GM19463 (cell line): ENCODE results near the gene LPCAT1.
"Not testable (repeated sequence)": the region's sequence is repeated elsewhere in the genome, so short reads cannot be mapped to it uniquely, and the experiment has no call there.

Experiments used
- ATAC-seq: cut with Tn5 transposase; IDR thresholded peaks from one replicate; pipeline ENCODE4 v1.9.1; 2021; ENCODE audit warnings: mild to moderate bottlenecking, moderate library complexity; ENCODE audit not compliant: unreplicated experiment

LPCAT1 gene

DNA sequence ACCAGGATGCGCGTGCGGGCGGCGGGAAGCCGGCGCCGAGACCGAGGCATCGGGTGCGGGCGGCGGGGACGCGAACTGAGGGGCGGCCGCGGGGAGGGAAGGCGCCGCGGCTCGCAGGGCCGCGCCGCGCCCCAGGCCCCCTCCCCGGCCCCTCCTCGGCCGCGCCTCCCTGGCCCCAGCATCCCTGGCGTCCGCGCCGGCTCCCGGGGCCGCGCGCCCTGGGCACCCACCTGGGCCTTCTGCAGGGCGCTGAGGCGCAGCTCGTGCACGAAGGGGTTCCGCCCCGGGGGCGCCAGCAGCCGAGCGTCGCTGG is 324 bp downstream of the LPCAT1 start:
- peak; percentile 33 for ATAC-seq

DNA sequence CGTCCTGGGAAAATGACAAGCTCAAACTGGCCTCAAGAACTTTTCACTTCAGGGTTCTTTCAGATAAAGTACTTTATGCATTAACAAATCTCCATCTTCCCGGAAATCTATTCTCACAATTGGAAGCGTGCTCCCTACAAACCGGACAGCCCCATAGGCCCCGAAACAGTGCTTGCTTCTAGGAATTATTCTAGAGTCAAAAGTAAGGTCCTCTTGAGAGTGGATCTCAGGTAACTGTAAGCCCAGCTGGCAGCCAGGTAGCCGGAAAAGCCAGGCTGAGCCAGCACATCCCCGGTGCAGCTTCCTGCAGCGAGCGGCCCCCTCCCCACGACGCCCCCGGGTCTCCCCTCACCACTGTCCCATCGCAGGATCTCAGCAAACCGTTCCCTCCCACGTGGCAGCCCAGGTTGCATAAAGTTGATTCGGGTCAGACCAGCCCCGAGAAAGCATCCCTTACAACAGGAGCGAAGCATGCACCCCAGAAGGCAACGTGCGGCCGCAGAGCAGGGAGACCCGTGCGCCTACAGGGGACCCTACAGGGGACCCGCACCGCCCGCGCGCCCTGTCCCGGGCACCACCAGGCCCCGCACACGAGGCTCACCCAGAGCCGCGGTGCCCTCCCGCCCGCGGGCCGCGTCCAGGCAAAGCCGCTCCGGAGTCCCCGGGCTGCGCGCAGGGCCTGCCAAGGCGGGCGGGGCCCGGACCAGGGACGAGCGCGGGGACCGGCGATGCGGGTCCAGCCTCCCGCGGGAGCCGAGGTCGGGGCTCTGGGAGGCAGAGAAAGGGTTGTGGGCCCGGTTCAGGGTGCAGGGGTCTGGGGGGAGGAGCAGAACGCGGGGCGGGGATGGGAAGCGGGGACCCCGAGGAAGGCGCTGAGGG is 920 bp downstream of the LPCAT1 start:
- ATAC-seq = no peak

DNA sequence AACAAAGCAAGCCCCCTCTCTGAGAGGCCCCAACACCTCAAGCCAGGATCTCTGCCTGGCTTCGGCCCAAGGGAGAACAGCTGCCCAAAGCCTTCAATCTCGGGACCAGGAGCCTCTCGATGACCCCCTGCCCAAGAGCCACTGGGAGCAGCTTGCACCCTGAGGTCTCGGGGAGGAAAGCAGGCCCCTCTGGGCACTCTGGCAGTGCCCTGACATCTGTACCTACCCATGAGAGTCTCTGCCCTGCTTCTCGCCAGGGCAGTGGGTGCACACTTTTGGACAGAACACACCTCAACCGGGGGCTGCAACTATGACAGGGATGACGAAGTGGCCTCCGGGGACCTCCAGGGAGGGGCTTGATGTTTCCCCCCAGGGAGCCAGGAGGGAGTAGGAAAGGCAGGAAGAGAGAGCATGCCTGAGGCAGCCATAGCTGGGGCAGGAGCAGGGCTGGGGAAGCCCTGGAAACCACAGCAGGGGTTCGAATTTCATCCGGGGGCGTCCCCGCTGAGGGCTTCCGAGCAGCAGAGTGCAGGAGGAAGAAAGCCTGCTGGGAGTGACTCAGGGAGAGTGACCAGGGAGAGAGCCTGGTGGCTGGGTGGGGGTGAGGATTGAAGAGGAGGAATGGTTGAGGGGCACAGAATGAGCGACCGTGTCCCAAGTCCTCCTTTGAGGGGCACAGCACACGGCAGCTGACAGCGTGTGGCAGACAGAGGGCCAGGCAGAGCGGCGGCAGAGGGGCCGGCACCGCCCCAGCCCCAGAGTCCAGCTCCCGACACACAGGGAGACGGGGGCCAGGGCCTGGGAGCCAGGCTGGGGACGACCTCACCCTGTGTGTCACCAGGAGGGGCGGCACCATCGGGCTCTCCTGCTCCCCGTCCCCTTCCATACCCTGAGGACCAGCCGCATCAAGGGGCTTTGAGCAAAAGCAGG is 1.8 kb downstream of the LPCAT1 start:
- ATAC-seq = peak; percentile 17

DNA sequence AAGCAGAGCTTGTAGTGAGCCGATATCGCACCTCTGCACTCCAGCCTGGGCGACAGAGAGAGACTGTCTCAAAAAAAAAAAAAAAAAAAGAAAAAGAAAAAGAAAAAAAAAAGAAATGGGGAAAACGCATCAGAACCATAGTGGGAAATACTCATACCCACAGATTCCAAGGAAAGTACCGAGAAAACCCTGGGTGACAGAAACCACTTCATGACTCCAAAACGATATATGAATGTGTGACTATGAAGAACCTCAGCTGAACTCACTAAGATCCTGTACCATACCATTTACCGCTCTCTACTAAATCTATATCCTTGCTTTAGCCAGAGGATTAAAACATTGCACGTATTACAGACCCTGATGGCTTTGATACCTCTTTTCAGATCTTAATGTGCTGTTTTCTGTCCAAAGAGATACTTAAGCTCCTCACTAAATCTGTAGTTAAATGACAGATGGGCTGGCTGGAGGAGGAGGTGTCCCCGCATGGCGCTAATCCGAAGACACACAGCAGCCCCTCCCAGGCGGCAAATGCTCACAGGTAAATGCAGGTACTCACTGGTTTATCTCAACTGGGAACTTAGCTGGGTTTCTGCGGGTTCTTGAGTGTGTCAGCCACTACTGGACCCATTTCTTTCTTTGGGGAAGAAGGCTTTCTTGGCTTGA is 2.8 kb downstream of the LPCAT1 start:
- no peak for ATAC-seq

DNA sequence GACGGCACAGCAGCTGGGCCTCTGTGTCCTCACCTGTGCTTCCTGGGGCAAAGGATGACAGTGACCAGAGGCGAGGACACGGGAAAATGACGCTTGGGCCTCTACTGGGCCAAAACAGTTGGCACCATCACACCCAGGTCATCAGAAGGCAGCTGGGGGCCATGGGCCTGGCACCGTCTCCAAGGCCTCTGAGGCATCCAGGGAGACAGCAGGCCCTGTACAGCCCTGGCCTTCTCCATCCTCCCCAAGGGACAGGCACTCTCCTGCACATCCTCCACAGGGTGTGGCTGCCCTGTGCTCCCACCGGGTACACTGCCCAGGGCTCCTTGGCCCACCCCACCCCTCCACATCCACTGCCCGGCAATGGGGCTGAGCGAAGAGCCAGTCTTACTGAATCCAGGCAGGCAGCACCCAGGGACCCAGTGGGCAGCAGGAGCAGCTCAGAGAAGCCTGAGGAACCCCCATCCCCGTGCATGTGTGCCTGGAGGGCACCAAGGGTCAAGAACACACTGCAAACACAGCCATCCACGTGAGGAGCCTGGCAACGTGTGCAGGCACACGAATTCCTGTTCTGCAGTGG is 4.0 kb downstream of the LPCAT1 start:
- no peak for ATAC-seq

DNA sequence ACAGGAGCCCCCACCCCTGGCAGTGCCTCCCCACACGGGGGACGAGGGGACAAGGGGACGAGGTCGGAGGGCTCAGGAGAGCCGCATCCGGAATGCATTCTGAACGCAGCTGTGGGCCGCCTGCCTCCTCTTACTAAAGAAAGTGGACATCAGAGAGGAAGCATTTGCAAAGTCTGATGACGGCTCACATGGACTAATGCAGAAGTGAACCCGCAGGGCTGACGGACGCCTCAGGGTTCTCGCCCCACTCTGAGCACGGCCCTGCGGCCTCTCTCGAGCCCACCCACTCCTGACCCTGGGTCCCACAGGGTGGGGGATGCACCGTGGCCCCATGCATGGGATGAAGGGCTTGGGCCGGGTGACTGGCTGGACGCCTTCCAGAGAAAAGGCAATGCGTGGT is 5.9 kb downstream of the LPCAT1 start:
- ATAC-seq = no peak

DNA sequence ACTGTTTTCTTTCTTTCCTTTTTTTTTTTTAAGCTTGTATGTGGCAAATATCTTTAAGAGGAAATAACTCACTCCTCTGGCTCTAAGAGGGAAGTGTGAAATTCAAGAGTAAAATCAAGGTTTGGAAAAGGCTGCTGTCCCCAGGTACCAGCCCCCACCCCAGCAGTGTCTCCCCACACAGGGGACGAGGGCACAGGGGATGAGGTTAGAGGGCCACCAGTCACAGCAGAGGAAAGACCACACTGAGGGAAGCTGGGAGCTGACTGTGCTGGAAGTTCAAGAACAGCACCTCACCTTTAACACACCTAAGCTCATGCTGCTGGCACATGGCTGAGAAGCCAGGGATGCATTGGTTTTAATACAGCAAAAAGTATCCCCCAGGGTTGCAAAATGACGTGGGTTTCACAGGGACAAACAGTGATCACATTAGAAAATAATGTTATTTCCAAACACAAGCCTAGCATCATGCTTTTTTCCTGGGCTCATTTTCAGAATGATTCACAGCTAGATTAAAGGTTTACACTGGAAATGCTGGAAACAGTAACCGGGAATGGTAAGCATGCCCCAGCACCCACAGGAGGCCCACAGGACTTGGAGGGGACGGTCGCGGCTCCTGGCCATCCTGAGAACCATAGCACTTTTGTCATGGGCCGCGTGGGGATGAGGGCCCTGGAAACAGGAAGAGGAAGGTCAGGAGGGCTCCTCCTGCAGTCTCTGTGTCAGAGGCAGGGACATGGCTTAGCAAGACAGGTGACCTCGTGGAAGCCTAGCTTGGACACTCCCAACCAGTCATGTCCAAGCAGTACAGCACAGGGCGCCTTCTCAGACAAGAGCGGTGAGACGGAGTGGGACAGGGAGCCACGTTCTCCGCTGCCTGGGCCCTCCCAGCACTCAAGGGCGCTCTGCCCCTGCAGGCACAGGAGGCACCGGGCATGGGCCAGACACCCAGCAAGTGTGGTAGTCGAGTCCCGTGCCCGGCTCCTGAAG is 6.9 kb downstream of the LPCAT1 start:
- no peak for ATAC-seq

DNA sequence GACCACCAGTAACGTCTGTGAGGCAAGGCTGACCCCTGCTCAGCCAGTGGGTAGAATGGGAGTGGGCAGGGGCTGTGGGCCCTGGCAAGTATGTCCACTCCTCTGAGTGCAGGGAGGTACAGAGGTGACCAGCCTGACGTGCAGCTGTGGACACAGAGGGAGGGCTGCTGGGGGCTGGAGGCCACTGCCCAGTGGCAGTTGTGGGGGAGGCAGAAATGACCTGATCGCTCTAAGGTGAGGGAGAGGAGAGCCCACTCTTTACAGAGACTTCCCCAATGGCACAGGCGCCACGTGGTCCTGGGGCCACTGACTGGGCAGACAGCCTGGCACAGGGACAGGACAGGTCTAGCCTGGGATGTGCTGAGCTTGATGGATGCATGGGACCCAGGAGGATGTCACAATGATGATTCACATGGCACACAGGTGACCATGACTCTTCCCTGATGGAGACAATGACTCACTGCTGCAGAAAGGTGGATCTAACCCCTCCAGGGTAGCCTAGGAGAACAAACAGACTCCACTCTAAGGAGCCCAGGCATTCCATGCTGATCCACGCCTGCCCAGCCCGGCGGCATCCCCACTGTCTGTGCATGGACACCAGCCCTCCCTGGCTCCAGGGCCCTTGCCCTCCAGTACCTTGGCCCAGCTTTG is 7.7 kb downstream of the LPCAT1 start:
- no peak for ATAC-seq

DNA sequence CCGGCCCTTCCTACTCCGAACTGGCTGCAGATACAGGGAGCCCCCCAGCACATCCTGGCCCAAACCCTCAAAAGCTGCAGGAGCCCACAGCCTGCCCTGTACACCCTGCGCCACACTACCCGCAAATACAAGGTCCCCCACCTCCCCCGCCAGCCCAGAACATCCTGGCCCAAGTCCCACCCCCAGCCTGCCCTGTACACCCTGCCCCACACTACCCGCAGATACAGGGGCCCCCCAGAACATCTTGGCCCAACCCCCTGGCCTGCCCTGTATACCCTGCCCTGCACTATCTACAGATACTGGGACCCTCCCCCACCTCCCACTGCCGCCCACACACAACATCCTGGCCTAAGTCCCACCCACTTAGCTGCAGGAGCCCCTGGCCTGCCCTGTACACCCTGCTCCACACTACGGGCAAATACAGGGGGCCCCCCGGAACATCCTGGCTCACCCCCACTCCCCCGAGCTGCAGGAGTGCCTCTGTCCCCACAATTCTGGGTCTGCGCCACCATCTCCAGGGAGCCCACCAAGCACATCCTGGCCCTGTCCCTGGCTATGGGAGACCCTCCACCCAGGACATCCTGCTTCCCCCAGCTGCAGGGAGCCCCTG is 8.3 kb downstream of the LPCAT1 start:
- no peak for ATAC-seq

DNA sequence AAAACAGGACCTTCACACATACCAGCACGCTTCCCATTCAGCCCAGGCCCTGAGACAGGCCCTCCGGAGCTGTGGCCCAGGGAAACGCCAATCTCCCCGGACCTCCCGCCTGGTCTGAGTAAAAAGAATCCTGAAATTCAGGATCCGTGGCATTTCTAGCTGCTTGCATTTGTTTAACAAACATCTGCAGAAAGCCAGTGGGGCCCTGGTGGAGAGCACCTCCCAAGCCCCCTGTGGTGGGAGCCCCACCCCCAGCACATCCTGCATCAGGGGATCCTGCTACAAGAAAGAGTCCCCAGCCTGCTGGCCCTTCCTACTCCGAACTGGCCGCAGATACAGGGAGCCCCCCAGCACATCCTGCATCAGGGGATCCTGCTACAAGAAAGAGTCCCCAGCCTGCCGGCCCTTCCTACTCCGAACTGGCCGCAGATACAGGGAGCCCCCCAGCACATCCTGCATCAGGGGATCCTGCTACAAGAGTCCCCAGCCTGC is 8.9 kb downstream of the LPCAT1 start:
- not testable (repeated sequence) for ATAC-seq

DNA sequence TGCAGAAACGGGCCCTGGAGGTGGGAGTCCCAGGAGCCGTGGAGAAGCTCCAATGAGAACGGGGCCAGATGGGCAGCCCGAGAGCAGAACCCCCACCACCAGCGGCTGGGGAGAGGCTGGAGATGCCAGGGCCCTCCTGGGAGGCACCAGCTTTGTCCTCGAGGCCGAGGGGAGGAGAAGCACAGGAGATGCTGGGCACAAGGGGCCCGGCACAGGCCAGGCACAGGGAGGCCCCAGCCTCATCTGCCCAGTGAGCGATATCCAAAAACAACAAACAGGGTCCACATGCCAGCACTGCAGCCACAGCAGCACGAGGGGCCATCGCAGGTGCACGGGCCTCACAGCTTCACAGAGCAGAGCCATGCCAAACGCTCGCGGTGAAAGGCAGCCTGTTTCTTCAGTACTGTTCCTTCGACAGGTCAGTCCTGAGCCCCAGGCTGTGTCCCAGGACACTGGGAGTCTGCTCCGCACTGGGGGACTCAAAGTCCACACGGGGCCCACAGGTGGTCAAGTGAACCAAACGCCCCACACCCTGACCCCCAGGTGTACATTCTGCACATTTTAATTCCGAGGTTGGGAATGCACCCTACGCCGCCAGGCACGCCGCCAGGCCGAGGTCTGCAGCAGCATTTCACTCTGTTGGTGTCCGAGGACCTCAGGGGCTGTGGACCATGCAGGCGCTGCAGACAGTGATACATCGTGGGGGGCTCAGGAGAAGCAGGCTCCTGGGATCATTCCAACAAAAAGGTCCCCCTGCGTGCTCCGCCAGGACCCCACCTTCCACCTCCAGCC is 9.5 kb downstream of the LPCAT1 start:
- ATAC-seq = no peak

DNA sequence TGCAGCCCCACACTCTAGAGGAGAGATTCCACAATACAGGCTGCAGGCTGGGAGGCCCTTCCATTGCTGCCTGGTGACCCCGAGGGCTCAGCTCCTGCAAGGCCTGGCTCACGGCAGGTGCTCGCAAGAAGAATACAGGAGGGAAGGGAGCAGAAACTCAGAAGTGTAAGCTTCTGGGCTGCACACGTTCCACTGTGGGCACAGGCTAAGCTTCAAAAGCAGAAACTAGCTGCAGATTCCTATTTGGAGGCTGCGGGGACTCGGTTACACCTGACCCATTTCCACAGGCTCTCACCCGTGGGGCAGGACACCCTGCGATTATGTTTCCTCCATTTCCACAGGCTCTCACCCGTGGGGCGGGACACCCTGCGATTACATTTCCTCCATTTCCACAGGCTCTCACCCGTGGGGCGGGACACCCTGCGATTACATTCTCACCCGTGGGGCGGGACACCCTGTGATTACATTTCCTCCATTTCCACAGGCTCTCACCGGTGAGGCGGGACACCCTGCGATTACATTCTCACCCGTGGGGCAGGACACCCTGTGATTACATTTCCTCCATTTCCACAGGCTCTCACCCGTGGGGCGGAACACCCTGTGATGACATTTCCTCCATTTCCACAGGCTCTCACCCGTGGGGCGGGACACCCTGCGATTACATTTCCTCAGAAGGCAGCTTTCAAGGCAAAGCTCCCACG is 10.3 kb downstream of the LPCAT1 start:
- ATAC-seq = no peak

DNA sequence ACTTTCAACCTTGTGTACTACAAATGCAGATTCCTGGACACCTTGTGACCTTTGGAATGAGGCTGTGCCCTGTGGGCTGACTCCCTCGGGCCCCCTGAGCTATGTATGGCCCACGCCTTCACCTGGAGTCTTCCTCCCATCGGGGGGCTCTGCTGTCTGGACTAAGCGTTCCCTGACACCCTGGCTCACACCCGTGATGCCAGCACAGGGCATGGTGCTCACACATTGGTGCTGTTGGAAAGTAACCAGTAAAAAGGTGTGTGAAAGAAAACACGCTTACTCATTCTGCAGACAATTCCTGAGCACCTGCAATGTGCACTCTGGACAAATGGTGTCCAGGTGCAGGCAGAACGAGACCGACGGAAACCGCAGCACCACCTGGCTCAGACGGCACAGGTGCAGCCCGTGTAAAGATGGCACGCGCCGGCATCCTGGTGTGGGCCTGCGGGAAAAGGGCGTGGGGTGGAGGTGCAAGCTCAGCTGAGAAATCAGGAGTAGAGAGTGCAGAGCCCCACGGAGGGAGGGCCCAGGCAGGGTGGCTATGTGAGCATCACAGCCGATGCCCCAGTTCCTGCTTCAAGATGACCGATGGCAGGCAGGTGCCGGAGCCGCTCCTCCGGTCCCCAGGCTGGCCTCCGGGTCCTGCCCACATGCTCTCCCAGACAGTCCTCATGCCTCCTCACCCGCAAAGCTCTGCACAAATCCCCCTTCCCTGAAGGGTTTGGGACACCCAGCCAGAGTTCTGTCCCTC is 11.0 kb downstream of the LPCAT1 start:
- no peak for ATAC-seq

DNA sequence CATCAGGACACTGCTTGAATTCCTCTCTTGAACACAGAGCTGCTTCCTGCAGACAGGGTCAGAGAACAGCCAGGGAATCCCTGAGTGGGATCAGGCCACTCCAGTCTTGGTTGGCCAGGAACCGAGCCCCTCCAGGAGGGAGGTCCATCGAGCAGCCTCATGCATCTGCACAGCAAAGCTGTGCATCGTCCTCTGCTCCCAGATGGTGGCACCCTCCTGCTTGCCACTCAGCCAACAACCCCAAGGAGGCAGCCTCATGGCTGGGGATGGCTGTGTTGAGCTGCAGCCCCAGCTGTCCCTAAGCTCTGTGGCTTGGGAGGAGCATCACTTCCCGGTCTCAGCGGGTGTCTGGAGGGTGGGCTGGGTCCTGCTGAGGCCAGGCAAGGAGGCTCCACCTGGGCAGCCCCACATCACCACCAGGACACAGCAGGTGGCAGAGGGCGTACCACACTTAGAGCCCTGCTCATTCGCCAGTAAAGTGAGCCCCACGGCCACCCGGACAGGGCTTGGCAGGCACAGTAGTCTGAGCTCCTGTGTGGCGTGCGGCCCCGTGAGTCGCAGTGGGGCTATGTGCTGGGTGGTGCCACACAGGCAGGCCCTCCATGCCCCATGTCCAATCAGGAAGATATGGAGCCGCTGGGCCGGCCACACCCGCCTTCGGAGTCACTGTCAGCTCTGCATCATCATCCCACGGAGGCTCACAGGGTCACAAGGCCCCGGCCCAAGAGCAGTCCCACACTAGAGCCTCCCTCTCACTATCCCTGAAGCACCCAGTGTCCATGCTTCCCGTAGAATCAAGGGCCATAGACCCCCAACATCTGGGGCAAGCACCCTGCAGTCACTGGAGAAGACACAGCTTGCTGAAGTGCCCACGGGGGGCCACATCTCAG is 11.9 kb downstream of the LPCAT1 start:
- ATAC-seq = no peak

DNA sequence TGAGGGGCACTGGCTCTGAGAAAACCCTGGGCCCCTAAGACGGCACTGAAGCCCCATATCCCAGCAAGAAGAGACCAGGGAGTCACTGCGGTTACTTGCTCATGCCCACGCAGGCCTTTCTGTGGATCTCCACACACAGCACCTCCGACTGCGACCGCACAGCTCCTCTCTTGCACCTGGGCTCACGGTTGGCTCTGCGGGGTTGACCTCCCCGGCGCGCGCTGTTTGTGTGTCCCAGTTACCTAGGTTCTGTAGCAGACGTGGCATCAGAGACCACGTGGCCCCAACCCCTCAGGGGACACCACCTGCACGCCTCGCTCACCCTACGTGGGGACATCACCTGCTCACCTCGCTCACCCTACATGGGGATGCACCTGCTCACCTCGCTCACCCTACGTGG is 12.7 kb downstream of the LPCAT1 start:
- ATAC-seq = no peak

DNA sequence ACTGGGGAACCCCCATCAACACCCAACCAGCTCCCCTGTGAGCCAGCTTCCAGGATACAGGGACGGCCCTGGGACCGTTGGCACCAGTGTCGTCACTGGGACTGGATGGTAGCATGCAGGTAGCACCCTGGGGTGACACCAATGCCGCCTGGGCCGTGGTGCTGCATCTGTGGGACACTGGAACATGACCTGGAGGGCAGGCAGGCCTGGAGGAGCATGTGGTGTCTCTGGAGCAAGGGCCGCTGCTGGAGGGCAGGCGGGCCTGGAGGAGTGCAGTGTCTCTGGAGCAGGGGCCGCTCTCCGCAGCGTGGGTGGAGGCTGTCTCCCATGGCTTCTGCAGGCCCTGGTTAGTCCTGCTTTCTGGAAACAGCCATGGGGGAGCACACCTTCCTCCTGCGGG is 13.1 kb downstream of the LPCAT1 start:
- no peak for ATAC-seq
